ENCODE data around the gene FARP2. TPM values are rescaled to one million over a fixed set of nuclear protein-coding genes. Genes with fewer than 3 reads are reported as not detected.
"Not testable (repeated sequence)": the region's sequence is repeated elsewhere in the genome, so short reads cannot be mapped to it uniquely, and the experiment has no call there.

The FARP2 gene
- total and polyA plus RNA-seq, 11 donors, result 7.9 to 31.8 (median 20.1) TPM

DNA sequence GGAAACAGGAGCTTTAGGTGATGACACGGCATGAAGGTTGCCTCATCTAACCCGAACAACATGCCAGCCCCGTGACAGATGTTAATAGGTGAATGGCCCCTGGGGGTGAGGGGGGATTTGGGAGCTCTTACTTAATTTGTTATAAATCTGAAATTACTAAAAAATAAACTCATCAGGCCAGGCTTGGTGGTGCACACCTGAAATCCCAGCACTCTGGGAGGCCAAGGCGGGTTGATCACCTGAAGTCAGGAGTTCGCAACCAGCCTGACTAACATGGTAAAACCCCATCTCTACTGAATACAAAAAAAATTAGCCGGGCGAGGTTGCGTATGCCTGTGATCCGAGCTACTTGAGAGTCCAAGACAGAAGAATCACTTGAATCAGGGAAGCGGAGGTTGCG lies 146.2 kb downstream of the FARP2 start:
- Histone ChIP-seq H3K9me3 (no peaks in the 10 kb centered on the region), H3K27me3 (no peaks in the 10 kb centered on the region), H3K4me3 (no peak overlapping the region), H3K27ac (no peak overlapping the region), H3K36me3 (peaks cover 0 to 50% (median 31%) of the 10 kb centered on the region in 9 donors), H3K4me1 (peaks cover 8 to 35% (median 22%) of the 10 kb centered on the region in 12 donors)
- 91 to 98% (median 96%) methylated on average over 11 of the region's 11 CpGs for WGBS, 4 donors
- ATAC-seq (no peak), DNase-seq (no peak)
- intact Hi-C loops (cut with DNase I), result loop anchor here in 4 of 10 donors (10.0 kb wide), 2 partner anchors 113 to 233 kb away; partner anchors contain the start of gene D2HGDH (in 1 of the 4)
- TF ChIP-seq, protein P1, sequence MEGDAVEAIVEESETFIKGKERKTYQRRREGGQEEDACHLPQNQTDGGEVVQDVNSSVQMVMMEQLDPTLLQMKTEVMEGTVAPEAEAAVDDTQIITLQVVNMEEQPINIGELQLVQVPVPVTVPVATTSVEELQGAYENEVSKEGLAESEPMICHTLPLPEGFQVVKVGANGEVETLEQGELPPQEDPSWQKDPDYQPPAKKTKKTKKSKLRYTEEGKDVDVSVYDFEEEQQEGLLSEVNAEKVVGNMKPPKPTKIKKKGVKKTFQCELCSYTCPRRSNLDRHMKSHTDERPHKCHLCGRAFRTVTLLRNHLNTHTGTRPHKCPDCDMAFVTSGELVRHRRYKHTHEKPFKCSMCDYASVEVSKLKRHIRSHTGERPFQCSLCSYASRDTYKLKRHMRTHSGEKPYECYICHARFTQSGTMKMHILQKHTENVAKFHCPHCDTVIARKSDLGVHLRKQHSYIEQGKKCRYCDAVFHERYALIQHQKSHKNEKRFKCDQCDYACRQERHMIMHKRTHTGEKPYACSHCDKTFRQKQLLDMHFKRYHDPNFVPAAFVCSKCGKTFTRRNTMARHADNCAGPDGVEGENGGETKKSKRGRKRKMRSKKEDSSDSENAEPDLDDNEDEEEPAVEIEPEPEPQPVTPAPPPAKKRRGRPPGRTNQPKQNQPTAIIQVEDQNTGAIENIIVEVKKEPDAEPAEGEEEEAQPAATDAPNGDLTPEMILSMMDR (IDR thresholded peaks at IDR 0.05), result no peak
- no peak for TF ChIP-seq POLR2A (IDR thresholded peaks at IDR 0.05)

GRCh38 chr2:241503776-241504392 lies 147.8 kb downstream of the FARP2 start:
- DNase-seq, result no peak
- intact Hi-C loops (cut with DNase I), result loop anchor here in 4 of 10 donors (10.0 kb wide), 2 partner anchors 111 to 231 kb away; partner anchors contain the start of gene D2HGDH (in 1 of the 4)
- Histone ChIP-seq H3K27ac (no peak overlapping the region), H3K9me3 (no peaks in the 10 kb centered on the region), H3K4me3 (no peak overlapping the region), H3K36me3 (peaks cover 0 to 34% (median 15%) of the 10 kb centered on the region in 9 donors), H3K4me1 (peaks cover 8 to 44% (median 26%) of the 10 kb centered on the region in 12 donors), H3K27me3 (no peaks in the 10 kb centered on the region)
- WGBS, 4 donors, result 77 to 98% (median 88%) methylated on average over 5 to 12 of the region's 12 CpGs
- ATAC-seq, result no peak
- no peak for TF ChIP-seq POLR2A (IDR thresholded peaks at IDR 0.05)
- TF ChIP-seq, protein P1 (IDR thresholded peaks at IDR 0.05), result no peak

GRCh38 chr2:241505086-241505780 lies 149.1 kb downstream of the FARP2 start:
- no peak for DNase-seq
- ATAC-seq, result no peak
- H3K36me3 ChIP-seq, result peaks cover 0 to 22% (median 8%) of the 10 kb centered on the region in 9 donors
- no peaks in the 10 kb centered on the region for H3K9me3 ChIP-seq
- intact Hi-C loops (cut with DNase I), result loop anchor here in 7 of 10 donors (5.0 to 10.0 kb wide), 6 partner anchors 52 to 230 kb away; partner anchors contain the start of genes BOK (in 2 of the 7) and D2HGDH (in 1 of the 7)
- H3K4me1 ChIP-seq, result peaks cover 13 to 53% (median 33%) of the 10 kb centered on the region in 12 donors
- no peak for TF ChIP-seq POLR2A (IDR thresholded peaks at IDR 0.05)
- TF ChIP-seq, protein P1 (IDR thresholded peaks at IDR 0.05), result no peak
- no peaks in the 10 kb centered on the region for H3K27me3 ChIP-seq
- no peak overlapping the region for H3K4me3 ChIP-seq
- 79 to 93% (median 85%) methylated on average over 7 to 15 of the region's 15 CpGs for WGBS, 4 donors
- H3K27ac ChIP-seq, result peak overlapping the region in 2 of 12 donors; percentile 31 to 35

DNA sequence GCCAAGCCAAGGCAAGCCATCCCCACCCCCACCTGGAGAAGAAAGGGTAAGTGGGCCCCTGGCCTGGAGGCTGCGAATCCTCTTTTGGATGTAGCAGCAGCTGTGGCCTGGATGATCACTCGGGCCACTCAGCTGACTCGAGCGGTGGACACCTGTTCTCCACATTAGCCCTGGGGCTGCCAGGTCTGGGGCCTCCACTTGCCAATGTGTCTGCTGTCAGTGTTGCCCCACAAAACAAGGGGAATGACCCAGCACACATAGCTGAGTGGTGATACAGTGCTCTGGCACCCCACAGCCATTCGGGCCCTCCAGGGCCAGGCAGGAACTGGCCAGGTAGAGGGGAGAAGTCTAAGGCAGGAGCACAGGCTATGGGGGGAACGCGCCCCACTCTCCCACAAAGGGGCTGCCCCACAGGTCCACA lies 149.7 kb downstream of the FARP2 start:
- no peaks in the 10 kb centered on the region for H3K27me3 ChIP-seq
- peak in 1 of 4 donors; percentile 0 for ATAC-seq
- no peak for TF ChIP-seq POLR2A (IDR thresholded peaks at IDR 0.05)
- TF ChIP-seq, protein P1 (IDR thresholded peaks at IDR 0.05), result no peak
- no peak for DNase-seq
- peak overlapping the region in 3 of 12 donors; percentile 2 to 35 (median 31) for H3K27ac ChIP-seq
- peaks cover 13 to 53% (median 33%) of the 10 kb centered on the region in 12 donors for H3K4me1 ChIP-seq
- H3K9me3 ChIP-seq, result no peaks in the 10 kb centered on the region
- intact Hi-C loops (cut with DNase I), result loop anchor here in 7 of 10 donors (5.0 to 10.0 kb wide), 6 partner anchors 52 to 229 kb away; partner anchors contain the start of genes BOK (in 2 of the 7) and D2HGDH (in 1 of the 7)
- WGBS, 4 donors, result 78 to 100% (median 84%) methylated on average over 3 to 7 of the region's 7 CpGs
- peaks cover 0 to 16% (median 6%) of the 10 kb centered on the region in 9 donors for H3K36me3 ChIP-seq
- H3K4me3 ChIP-seq, result no peak overlapping the region

DNA sequence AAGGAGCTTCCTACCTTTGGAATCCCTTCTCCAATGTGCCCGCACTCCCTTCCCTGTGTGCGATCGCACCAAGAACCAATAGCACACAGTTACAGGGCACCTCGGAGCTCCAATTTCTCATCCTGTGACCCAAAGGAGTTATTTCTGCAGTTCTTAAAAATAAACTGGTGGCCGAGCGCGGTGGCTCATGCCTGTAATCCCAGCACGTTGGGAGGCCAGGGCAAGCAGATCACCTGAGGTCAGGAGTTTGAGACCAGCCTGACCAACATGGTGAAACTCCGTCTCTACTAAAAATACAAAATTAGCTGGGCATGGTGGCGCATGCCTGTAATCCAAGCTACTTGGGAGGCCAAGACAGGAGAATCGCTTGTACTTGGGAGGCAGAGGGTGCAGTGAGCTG lies 150.2 kb downstream of the FARP2 start:
- Histone ChIP-seq H3K4me1 (peaks cover 13 to 53% (median 33%) of the 10 kb centered on the region in 12 donors), H3K4me3 (peak overlapping the region in 4 of 12 donors; percentile 61 to 95 (median 86)), H3K36me3 (peaks cover 0 to 11% (median 3%) of the 10 kb centered on the region in 9 donors), H3K27ac (peak overlapping the region in 4 of 12 donors; percentile 2 to 89 (median 42))
- H3K9me3 ChIP-seq, H3K27me3 ChIP-seq, DNase-seq, ATAC-seq: not testable (repeated sequence)
- WGBS, 4 donors, result 87 to 97% (median 95%) methylated on average over 7 to 11 of the region's 11 CpGs
- intact Hi-C loops (cut with DNase I), result loop anchor here in 7 of 10 donors (5.0 to 10.0 kb wide), 6 partner anchors 51 to 228 kb away; partner anchors contain the start of genes BOK (in 2 of the 7) and D2HGDH (in 1 of the 7)

Data from heart left ventricle (tissue), 16 donors.